Fibroblast of pulmonary artery (primary cell): ENCODE data around the gene BCL7B.
"Not testable (repeated sequence)": the region's sequence is repeated elsewhere in the genome, so short reads cannot be mapped to it uniquely, and the experiment has no call there.

ENCODE experiments used
- DNase-seq: peaks from one replicate; pipeline ENCODE4 v3.0.0-alpha.2; 2010; ENCODE audit warnings: low read depth
- H3K4me3 ChIP-seq: replicated peaks from 2 replicates; pipeline ENCODE4 v1.5.1; 2011; ENCODE audit warnings: low read depth, mild to moderate bottlenecking, control low read depth, low read length, moderate library complexity
- CTCF ChIP-seq: IDR thresholded peaks from 2 replicates; pipeline ENCODE4 v1.5.1; 2011; ENCODE audit warnings: mild to moderate bottlenecking, control low read depth, low read length, inconsistent platforms; ENCODE audit errors: missing control alignments

Gene BCL7B

DNA sequence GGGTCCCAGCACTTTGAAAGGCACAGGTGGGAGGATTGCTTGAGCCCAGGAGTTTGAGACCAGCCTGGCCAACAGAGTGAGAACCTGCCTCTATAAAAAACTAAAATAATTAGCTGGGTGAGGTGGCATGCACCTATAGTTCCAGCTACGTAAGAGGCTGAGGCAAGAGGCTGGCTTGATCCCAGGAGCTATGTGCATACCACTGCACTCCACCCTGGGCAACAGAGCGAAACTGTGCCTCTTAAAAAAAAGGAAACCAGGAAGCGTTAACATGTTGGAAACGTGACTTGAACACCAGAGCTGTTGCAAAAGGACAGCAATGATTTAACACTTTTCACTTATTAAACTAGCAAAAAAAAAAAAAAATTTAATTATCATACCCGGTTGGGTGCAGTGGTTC lies 48.0 kb downstream of the BCL7B start:
- no peak for DNase-seq
- H3K4me3 ChIP-seq: no peak overlapping the region
- TF ChIP-seq CTCF: no peak

GRCh38 chr7:73507556-73507955 lies 49.9 kb downstream of the BCL7B start:
- no peak overlapping the region for H3K4me3 ChIP-seq
- DNase-seq: no peak
- no peak for TF ChIP-seq CTCF

- DNase-seq: no peak
- H3K4me3 ChIP-seq: no peak overlapping the region
- TF ChIP-seq CTCF: no peak
These were observed 52.6 kb downstream of the BCL7B start for GRCh38 chr7:73504920-73505319.

GRCh38 chr7:73504017-73504416 lies 53.5 kb downstream of the BCL7B start:
- TF ChIP-seq CTCF: no peak
- H3K4me3 ChIP-seq: no peak overlapping the region
- DNase-seq: no peak

DNA sequence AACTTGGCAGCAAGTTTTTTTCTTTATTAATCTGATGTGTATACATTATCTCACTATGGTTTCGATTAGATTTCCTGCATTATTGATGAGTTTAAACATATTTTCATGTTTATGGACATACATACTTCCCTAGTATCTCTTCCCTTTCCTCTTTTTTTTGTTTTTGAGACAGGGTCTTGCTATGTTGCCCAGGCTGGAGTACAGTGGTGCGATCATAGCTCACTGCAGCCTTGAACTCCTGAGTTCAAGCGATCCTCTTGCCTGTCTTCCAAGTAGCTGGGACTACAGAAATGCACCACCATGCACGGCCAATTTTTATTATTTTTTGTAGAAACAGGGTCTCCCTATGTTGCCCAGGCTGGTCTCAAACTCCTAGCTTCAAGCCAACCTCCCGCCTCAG lies 54.3 kb downstream of the BCL7B start:
- DNase-seq: no peak
- H3K4me3 ChIP-seq: no peak overlapping the region
- TF ChIP-seq CTCF: no peak

GRCh38 chr7:73496626-73497025 lies 60.9 kb downstream of the BCL7B start:
- TF ChIP-seq CTCF: no peak
- no peak overlapping the region for H3K4me3 ChIP-seq
- DNase-seq: no peak

- H3K4me3 ChIP-seq, DNase-seq: not testable (repeated sequence)
These were observed 62.0 kb downstream of the BCL7B start for GRCh38 chr7:73495507-73495906.

DNA sequence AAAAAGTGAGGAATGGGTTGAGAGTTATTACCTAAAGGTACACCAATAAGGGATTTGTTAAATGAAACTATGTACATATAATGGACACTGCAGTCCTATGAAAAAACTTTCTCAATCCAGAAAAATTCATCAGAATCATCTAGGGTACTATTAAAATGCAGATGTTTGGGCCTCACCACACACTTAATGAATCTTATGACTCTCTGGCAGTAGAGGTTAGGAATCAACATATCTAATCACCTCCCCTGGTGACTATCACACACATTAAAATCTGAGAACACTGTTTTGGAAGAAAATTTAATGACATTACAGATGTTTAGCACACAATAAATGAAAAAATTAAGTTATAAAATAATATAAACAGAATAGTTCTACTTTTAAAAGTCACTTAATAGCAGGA lies 67.5 kb downstream of the BCL7B start:
- no peak for TF ChIP-seq CTCF
- H3K4me3 ChIP-seq: no peak overlapping the region
- DNase-seq: no peak
